HuH-7.5 (cell line): ENCODE results near the gene ALDOC.

Experiments
- DNase-seq: peaks from one replicate; pipeline ENCODE4 v3.0.0; 2011; ENCODE audit warnings: low spot score

Gene ALDOC

GRCh38 chr17:28532050-28532960 is 44.4 kb downstream of the ALDOC start:
- no peak for DNase-seq

- DNase-seq, result no peak
These were observed 45.8 kb downstream of the ALDOC start for GRCh38 chr17:28530926-28531325.

GRCh38 chr17:28530250-28530649 is 46.4 kb downstream of the ALDOC start:
- DNase-seq, result no peak

- no peak for DNase-seq
These were observed 47.7 kb downstream of the ALDOC start for GRCh38 chr17:28529013-28529400.

- DNase-seq, result no peak
These were observed 48.2 kb downstream of the ALDOC start for GRCh38 chr17:28528327-28529012.

GRCh38 chr17:28527859-28528258 is 48.8 kb downstream of the ALDOC start:
- no peak for DNase-seq

GRCh38 chr17:28527181-28527681 is 49.5 kb downstream of the ALDOC start:
- no peak for DNase-seq

- DNase-seq, result no peak
These were observed 50.3 kb downstream of the ALDOC start for GRCh38 chr17:28526381-28526780.

- peak; percentile 94 for DNase-seq
These were observed 51.9 kb downstream of the ALDOC start for GRCh38 chr17:28524476-28525424.

- no peak for DNase-seq
These were observed 52.8 kb downstream of the ALDOC start for GRCh38 chr17:28523876-28524275.

GRCh38 chr17:28523186-28523585 is 53.5 kb downstream of the ALDOC start:
- no peak for DNase-seq
